ENCODE measurements around the gene CSMD2. TPM values are rescaled to one million over a fixed set of nuclear protein-coding genes. Genes with fewer than 3 reads are reported as not detected.

The CSMD2 gene
- total and polyA plus RNA-seq, 2 experiments from 2014 or later: 5.3 to 16.6 TPM

- ATAC-seq: no peak
- Mint-ChIP-seq H3K9me3 (peaks cover 22% of the 10 kb centered on the region), H3K27me3 (ENCODE audit: insufficient read depth, low read depth, poor library complexity) (no peaks in the 10 kb centered on the region), H3K36me3 (ENCODE audit: low read depth) (no peaks in the 10 kb centered on the region), H3K27ac (no peak overlapping the region), H3K4me1 (0 out of 3 replicates have a peak, but pooled peaks cover 2% of the 10 kb centered on the region), H3K4me3 (no peak overlapping the region)
- Histone ChIP-seq H3K4me3 (no peak overlapping the region), H4K20me1 (replicated peaks; ENCODE audit: insufficient read depth) (no peaks in the 10 kb centered on the region), H3F3A (replicated peaks; ENCODE audit: low read depth) (no peaks in the 10 kb centered on the region), H2AFZ (no peak overlapping the region), H3K4me2 (no peak overlapping the region), H3K79me2 (replicated peaks; ENCODE audit: insufficient read depth) (no peaks in the 10 kb centered on the region), H3K27me3 (ENCODE audit: insufficient read depth) (no peaks in the 10 kb centered on the region), H3K4me1 (ENCODE audit: insufficient read depth) (no peaks in the 10 kb centered on the region), H3K9me2 (ENCODE audit: insufficient read depth) (no peaks in the 10 kb centered on the region), H3K27ac (ENCODE audit: low read depth) (no peak overlapping the region), H3K36me3 (ENCODE audit: insufficient read depth) (no peaks in the 10 kb centered on the region)
- DNase-seq (ENCODE audit: low spot score): no peak
- no peak for TF ChIP-seq REST (IDR thresholded peaks at IDR 0.05; ENCODE audit: unreplicated experiment)
- TF ChIP-seq POLR2AphosphoS5 (IDR thresholded peaks at IDR 0.05; ENCODE audit: low read depth): no peak
- TF ChIP-seq ZNF331 (CRISPR knock-in tag; IDR thresholded peaks at IDR 0.05; ENCODE audit: low read depth): no peak
- TF ChIP-seq ZNF462 (CRISPR knock-in tag; IDR thresholded peaks at IDR 0.05): no peak
- TF ChIP-seq NANOG (IDR thresholded peaks at IDR 0.05; ENCODE audit: borderline replicate concordance): no peak
- no peak for TF ChIP-seq EZH2phosphoT487 (IDR thresholded peaks at IDR 0.05; ENCODE audit: unreplicated experiment)
- TF ChIP-seq EZH2 (IDR thresholded peaks at IDR 0.05; ENCODE audit: low read depth, unreplicated experiment): no peak
- TF ChIP-seq JUNB (IDR thresholded peaks at IDR 0.05; ENCODE audit: unreplicated experiment): no peak
- no peak for TF ChIP-seq ZNF114 (CRISPR knock-in tag; IDR thresholded peaks at IDR 0.05)
- TF ChIP-seq ETS1 (IDR thresholded peaks at IDR 0.05): no peak
- no peak for TF ChIP-seq STAT1 (IDR thresholded peaks at IDR 0.05; ENCODE audit: unreplicated experiment)
- TF ChIP-seq CREB1 (CRISPR knock-in tag; IDR thresholded peaks at IDR 0.05; ENCODE audit: low read depth): no peak
- TF ChIP-seq CTCF (conservative IDR thresholded peaks at IDR 0.05; ENCODE audit: low read depth in 2 of 2): no peak
Observed at GRCh38 chr1:33508151-33508550, 656.9 kb downstream of the CSMD2 start.
